OCI-LY7 (cell line): ENCODE results near the gene CCDC27. TPM values are rescaled to one million over a fixed set of nuclear protein-coding genes. Genes with fewer than 3 reads are reported as not detected.

ENCODE experiments used
- BruUV-seq: library from RNA; stranded (reverse); fragments of 400-500 nt; replicated peaks from 2 replicates; lab custom pipeline; 2021; lab: Mats Ljungman, UMichigan
- CTCF ChIA-PET: fragments of 300-600 bp; sonication (Branson Sonifier 250); formaldehyde crosslinking; loops from one replicate; lab custom pipeline; 2022; ENCODE audit warnings: antibody characterized with exemption; ENCODE audit not compliant: unreplicated experiment; lab: Charles Lee
- POLR2A ChIA-PET: fragments of 300-600 bp; sonication (Branson Sonifier 250); formaldehyde crosslinking; loops from one replicate; lab custom pipeline; 2022; ENCODE audit warnings: antibody characterized with exemption; lab: Charles Lee
- DNase-seq: peaks from one replicate; pipeline ENCODE4 v3.0.0-alpha.2; 2015; ENCODE audit warnings: low spot score
- H2AFZ ChIP-seq: fragments of 200-600 bp; sonication (generic), shearing (Covaris generic); 2 replicates; pipeline ENCODE4 v1.6.1; 2014; ENCODE audit warnings: mild to moderate bottlenecking, antibody characterized with exemption, low read length, moderate library complexity
- H3K27ac ChIP-seq: fragments of 200-600 bp; sonication (generic); 2 replicates; pipeline ENCODE4 v1.5.1; 2014; ENCODE audit warnings: mixed run types, low read depth, mild to moderate bottlenecking, moderate library complexity, low read length, inconsistent platforms; ENCODE audit not compliant: poor library complexity, severe bottlenecking
- H3K36me3 ChIP-seq: fragments of 200-600 bp; sonication (generic); 2 replicates; pipeline ENCODE4 v1.6.1; 2014; ENCODE audit warnings: mild to moderate bottlenecking, antibody characterized with exemption, low read length, moderate library complexity, mixed read lengths; ENCODE audit not compliant: insufficient read depth
- H3K4me1 ChIP-seq: fragments of 200-600 bp; sonication (generic); 2 replicates; pipeline ENCODE4 v1.5.1; 2014; ENCODE audit warnings: mild to moderate bottlenecking, low read length; ENCODE audit not compliant: insufficient read depth, poor library complexity, severe bottlenecking
- H3K4me2 ChIP-seq: fragments of 200-600 bp; sonication (generic); 2 replicates; pipeline ENCODE4 v1.6.1; 2014; ENCODE audit warnings: mild to moderate bottlenecking, low read length
- H3K4me3 ChIP-seq: fragments of 200-600 bp; sonication (generic); 2 replicates; pipeline ENCODE4 v1.5.1; 2014; ENCODE audit warnings: mild to moderate bottlenecking, low read depth, low read length; ENCODE audit not compliant: poor library complexity, severe bottlenecking
- H3K79me2 ChIP-seq: fragments of 200-600 bp; sonication (generic); 2 replicates; pipeline ENCODE4 v1.6.1; 2016; ENCODE audit warnings: low read depth, mild to moderate bottlenecking, low read length, moderate library complexity, mixed read lengths; ENCODE audit not compliant: insufficient read depth
- H3K9me2 ChIP-seq: fragments of 200-600 bp; sonication (generic); 2 replicates; pipeline ENCODE4 v1.6.1; 2016; ENCODE audit warnings: mild to moderate bottlenecking, low read length, mixed read lengths; ENCODE audit not compliant: insufficient read depth
- H3K9me3 ChIP-seq: fragments of 200-600 bp; sonication (generic); 2 replicates; pipeline ENCODE4 v1.6.1; 2014; ENCODE audit warnings: mild to moderate bottlenecking, mixed run types, low read length, mixed read lengths
- H4K20me1 ChIP-seq: fragments of 200-600 bp; sonication (generic); 2 replicates; pipeline ENCODE4 v1.6.1; 2014; ENCODE audit warnings: mild to moderate bottlenecking, antibody characterized with exemption, low read length, moderate library complexity, mixed read lengths; ENCODE audit not compliant: insufficient read depth
- EZH2phosphoT487 ChIP-seq: fragments of 200-600 bp; sonication (generic); IDR thresholded peaks from 2 replicates; pipeline ENCODE4 v1.6.1; 2018; ENCODE audit warnings: low read depth, borderline replicate concordance, mild to moderate bottlenecking, mixed run types, antibody characterized with exemption, low read length, moderate library complexity, mixed read lengths
- intact Hi-C: fragments of 100-400 bp; cut with micrococcal nuclease; formaldehyde crosslinking; loops from one replicate; pipeline ENCODE4 v1.10.0; 2022; ENCODE audit not compliant: unreplicated experiment
- total RNA-seq, 2 experiments: library from RNA; depleted of rRNA in 1 of 2; stranded (reverse); fragments of >200 nt in 1 of 2; shearing (Covaris generic) in 1 of 2; gene quantifications; 2 replicates each; pipeline ENCODE4 v1.2.3, GENCODE V29; 2014 to 2022
- TF ChIP-seq, protein P1 (sequence below): fragments of 200-600 bp; sonication (generic); conservative IDR thresholded peaks from 2 replicates; pipeline ENCODE4 v1.5.1; 2014; ENCODE audit warnings: mild to moderate bottlenecking, antibody characterized with exemption, low read length, moderate library complexity, mixed read lengths

Gene CCDC27
- total RNA-seq, 2 experiments from 2014 or later, result not detected

DNA sequence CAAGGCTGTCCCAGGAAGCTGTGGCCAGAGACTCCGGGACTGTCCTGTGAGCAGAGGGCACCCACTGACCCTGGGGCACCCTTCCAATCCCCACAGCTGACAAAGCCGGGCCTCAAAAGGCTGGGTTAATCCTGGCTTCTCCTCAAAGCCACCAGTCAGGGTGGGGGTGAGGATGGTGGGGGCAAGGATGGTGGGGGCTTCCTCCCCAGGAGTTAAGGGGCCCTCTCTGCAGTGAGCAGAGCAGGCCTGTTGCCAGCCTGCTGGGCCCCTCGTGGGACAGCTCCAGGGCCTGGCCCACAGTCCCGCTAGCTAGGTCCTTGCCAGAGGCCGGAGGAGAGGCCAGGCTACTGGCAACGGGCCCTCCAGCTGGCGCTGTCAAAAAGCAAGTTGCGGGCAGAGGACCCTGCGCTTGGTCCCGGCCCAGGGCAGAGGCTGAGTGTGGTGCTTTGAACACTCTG is 37.9 kb upstream of the CCDC27 start:
- H2AFZ ChIP-seq, result no peak overlapping the region
- no peaks in the 10 kb centered on the region for H3K9me3 ChIP-seq
- no peak for DNase-seq
- CTCF ChIA-PET, result interaction anchor here (0.5 kb wide), 1 partner anchor 148 kb away, joined by 3 read pairs; no protein-coding TSS in a partner anchor
- no peak overlapping the region for H3K4me3 ChIP-seq
- POLR2A ChIA-PET, result interaction anchor here (0.8 kb wide), 1 partner anchor 93 kb away, joined by 4 read pairs; no protein-coding TSS in a partner anchor
- no peaks in the 10 kb centered on the region for H3K36me3 ChIP-seq
- no peaks in the 10 kb centered on the region for H4K20me1 ChIP-seq
- H3K4me2 ChIP-seq, result no peak overlapping the region
- H3K4me1 ChIP-seq, result peaks cover 11% of the 10 kb centered on the region
- no peaks in the 10 kb centered on the region for H3K9me2 ChIP-seq
- TF ChIP-seq, protein P1, sequence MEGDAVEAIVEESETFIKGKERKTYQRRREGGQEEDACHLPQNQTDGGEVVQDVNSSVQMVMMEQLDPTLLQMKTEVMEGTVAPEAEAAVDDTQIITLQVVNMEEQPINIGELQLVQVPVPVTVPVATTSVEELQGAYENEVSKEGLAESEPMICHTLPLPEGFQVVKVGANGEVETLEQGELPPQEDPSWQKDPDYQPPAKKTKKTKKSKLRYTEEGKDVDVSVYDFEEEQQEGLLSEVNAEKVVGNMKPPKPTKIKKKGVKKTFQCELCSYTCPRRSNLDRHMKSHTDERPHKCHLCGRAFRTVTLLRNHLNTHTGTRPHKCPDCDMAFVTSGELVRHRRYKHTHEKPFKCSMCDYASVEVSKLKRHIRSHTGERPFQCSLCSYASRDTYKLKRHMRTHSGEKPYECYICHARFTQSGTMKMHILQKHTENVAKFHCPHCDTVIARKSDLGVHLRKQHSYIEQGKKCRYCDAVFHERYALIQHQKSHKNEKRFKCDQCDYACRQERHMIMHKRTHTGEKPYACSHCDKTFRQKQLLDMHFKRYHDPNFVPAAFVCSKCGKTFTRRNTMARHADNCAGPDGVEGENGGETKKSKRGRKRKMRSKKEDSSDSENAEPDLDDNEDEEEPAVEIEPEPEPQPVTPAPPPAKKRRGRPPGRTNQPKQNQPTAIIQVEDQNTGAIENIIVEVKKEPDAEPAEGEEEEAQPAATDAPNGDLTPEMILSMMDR, result no peak
- no peak for TF ChIP-seq EZH2phosphoT487
- H3K79me2 ChIP-seq, result no peaks in the 10 kb centered on the region
- intact Hi-C loops, result no loop called here
- BruUV-seq, result no TSS peak
- no peak overlapping the region for H3K27ac ChIP-seq

DNA sequence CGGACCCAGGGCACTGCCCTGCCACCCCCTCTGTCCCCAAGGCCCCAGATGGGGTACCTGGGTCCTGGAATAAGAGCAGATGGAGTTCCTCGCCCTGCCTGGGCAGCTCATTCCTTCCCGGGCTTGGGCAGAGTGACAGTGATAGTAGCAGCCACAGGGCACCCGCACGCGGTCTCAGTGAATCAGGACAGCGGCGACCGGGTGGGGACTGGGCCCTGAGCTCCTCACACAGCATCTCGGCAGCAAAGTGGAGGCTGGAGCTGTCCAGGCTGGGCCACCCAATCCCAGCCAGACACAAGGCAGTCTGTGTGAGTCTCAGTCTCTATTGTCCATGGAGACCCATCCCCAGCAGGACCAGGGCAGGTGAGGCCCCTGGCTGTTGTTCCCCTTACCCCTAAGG is 37.4 kb upstream of the CCDC27 start:
- POLR2A ChIA-PET, result no interaction called here
- Histone ChIP-seq H3K79me2 (no peaks in the 10 kb centered on the region), H3K4me3 (no peak overlapping the region), H3K4me2 (no peak overlapping the region), H3K4me1 (peaks cover 16% of the 10 kb centered on the region), H4K20me1 (no peaks in the 10 kb centered on the region), H2AFZ (no peak overlapping the region), H3K9me2 (no peaks in the 10 kb centered on the region), H3K9me3 (no peaks in the 10 kb centered on the region), H3K36me3 (no peaks in the 10 kb centered on the region), H3K27ac (no peak overlapping the region)
- no peak for TF ChIP-seq EZH2phosphoT487
- TF ChIP-seq, protein P1, result no peak
- intact Hi-C loops, result no loop called here
- CTCF ChIA-PET, result interaction anchor here (0.5 kb wide), 1 partner anchor 147 kb away, joined by 3 read pairs; no protein-coding TSS in a partner anchor
- no TSS peak for BruUV-seq
- DNase-seq, result no peak

DNA sequence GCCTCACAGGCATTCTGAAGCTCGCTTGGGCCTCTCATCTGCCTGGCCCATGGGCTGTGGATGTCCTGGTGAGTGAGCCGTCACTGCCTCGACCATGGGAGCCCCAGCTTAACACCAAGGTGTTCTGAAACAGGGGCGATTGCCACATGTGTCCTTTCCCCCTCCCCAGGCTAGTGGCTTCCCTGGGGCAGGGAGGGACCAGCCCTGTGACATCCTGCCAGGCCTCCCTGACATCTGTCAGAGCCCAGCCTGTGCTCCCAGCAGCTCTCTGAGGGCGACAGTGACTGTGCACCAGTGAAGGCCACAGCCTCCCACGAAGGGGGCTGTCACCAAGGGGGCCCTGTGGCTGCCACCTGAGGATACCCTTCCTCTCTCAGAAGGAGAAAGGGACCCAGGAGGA is 35.9 kb upstream of the CCDC27 start:
- Histone ChIP-seq H3K9me2 (no peaks in the 10 kb centered on the region), H3K4me3 (no peak overlapping the region), H3K4me1 (peaks cover 24% of the 10 kb centered on the region), H3K4me2 (no peak overlapping the region), H2AFZ (no peak overlapping the region), H3K27ac (no peak overlapping the region), H4K20me1 (no peaks in the 10 kb centered on the region), H3K79me2 (no peaks in the 10 kb centered on the region), H3K36me3 (no peaks in the 10 kb centered on the region), H3K9me3 (no peaks in the 10 kb centered on the region)
- ChIA-PET POLR2A (no interaction called here), CTCF (no interaction called here)
- intact Hi-C loops, result no loop called here
- no peak for TF ChIP-seq EZH2phosphoT487
- TF ChIP-seq, protein P1, result no peak
- no peak for DNase-seq
- BruUV-seq, result no TSS peak
